Sigmoid colon (tissue), 7 donors: ENCODE results near the gene ARG1. TPM values are rescaled to one million over a fixed set of nuclear protein-coding genes. Genes with fewer than 3 reads are reported as not detected.

Source experiments
- DNase-seq: peaks from one replicate; pipeline ENCODE4 v3.0.0-alpha.2; 2019
- H3K27ac ChIP-seq, 4 donors: fragments of 200-600 bp; sonication (generic); one replicate each; pipeline ENCODE4 v1.5.1; 2016 to 2019; ENCODE audit warnings: mild to moderate bottlenecking in 1 of 4
- H3K27me3 ChIP-seq, 3 donors: fragments of 200-600 bp; sonication (generic); one replicate each; pipeline ENCODE4 v1.5.1; 2019; ENCODE audit warnings: mild to moderate bottlenecking in 1 of 3
- H3K36me3 ChIP-seq, 4 donors: fragments of 200-600 bp; sonication (generic); one replicate each; pipeline ENCODE4 v1.5.1; 2016 to 2019
- H3K4me1 ChIP-seq, 4 donors: fragments of 200-600 bp; sonication (generic); one replicate each; pipeline ENCODE4 v1.5.1; 2017 to 2019
- H3K4me3 ChIP-seq, 4 donors: fragments of 200-600 bp; sonication (generic); one replicate each; pipeline ENCODE4 v1.5.1; 2017 to 2019; ENCODE audit warnings: mild to moderate bottlenecking in 2 of 4, moderate library complexity in 1 of 4
- H3K9me3 ChIP-seq, 4 donors: fragments of 200-600 bp in 3 of 4; sonication (generic) in 3 of 4; one replicate each; pipeline versions ENCODE4 v1.5.1 to v1.6.1; 2013 to 2019
- CTCF ChIP-seq, 4 experiments: fragments of 450-650 bp in 3 of 4; fragments of 200-600 bp in 1 of 4; IDR thresholded peaks; one replicate each; pipeline ENCODE4 v1.5.1; 2016 to 2019; ENCODE audit warnings: antibody characterized with exemption in 4 of 4, mild to moderate bottlenecking in 3 of 4, moderate library complexity in 2 of 4
- EP300 ChIP-seq, 4 donors: sonication (generic); formaldehyde crosslinking; IDR thresholded peaks; one replicate each; pipeline ENCODE4 v1.6.1; 2017; ENCODE audit warnings: antibody characterized with exemption in 4 of 4
- POLR2A ChIP-seq, 2 donors: fragments of 450-650 bp; IDR thresholded peaks; one replicate each; pipeline ENCODE4 v1.6.1; 2016; ENCODE audit warnings: antibody characterized with exemption in 2 of 2, mild to moderate bottlenecking in 2 of 2, moderate library complexity in 2 of 2
- POLR2AphosphoS5 ChIP-seq, 4 donors: sonication (generic); formaldehyde crosslinking; IDR thresholded peaks; one replicate each; pipeline ENCODE4 v1.6.1; 2017; ENCODE audit warnings: antibody characterized with exemption in 4 of 4
- WGBS, 2 donors: extraction: QIAGEN DNeasy Blood & Tissue Kit; methylation state at CpG; one replicate each; pipeline ENCODE4 v1.1.7; 2013; 5-methylcytosine and 5-hydroxymethylcytosine counted together
- intact Hi-C: fragments of 100-400 bp; cut with DNase I; formaldehyde crosslinking; loops from one replicate; pipeline ENCODE4 v1.15.1; 2023
- polyA plus RNA-seq, 3 donors: library from polyadenylated mRNA; stranded (reverse); fragments of 200-250 nt; gene quantifications; one replicate each; pipeline ENCODE4 v1.2.3, GENCODE V29; 2013
- total RNA-seq, 4 donors: library from RNA; depleted of rRNA; stranded (reverse); fragments of >200 nt; gene quantifications; one replicate each; pipeline ENCODE4 v1.1.0, GENCODE V29; 2016
- donor health status: healthy with polysubstance abuse.
- donor health status: Bipolar disorder and iron deficiency.
- donor health status: healthy.

ARG1 gene
- total and polyA plus RNA-seq, 7 donors, result 0.17 to 1.2 (median 0.27) TPM; not detected in 4

- WGBS, 2 donors, result 94 to 97% methylated on average over 4 of the region's 4 CpGs
- H3K36me3 ChIP-seq, result peaks cover 0 to 37% (median 7%) of the 10 kb centered on the region in 4 donors
Observed at GRCh38 chr6:131574686-131575085, 1.7 kb downstream of the ARG1 start.

GRCh38 chr6:131575834-131576478, 2.9 kb downstream of the ARG1 start:
- no peak overlapping the region for H3K4me3 ChIP-seq
- H3K36me3 ChIP-seq, result peaks cover 0 to 49% (median 8%) of the 10 kb centered on the region in 4 donors
- H3K27ac ChIP-seq, result no peak overlapping the region
- no peaks in the 10 kb centered on the region for H3K4me1 ChIP-seq
- no peak for TF ChIP-seq POLR2AphosphoS5 (IDR thresholded peaks at IDR 0.05)
- no peak for TF ChIP-seq POLR2A (IDR thresholded peaks at IDR 0.05)
- TF ChIP-seq EP300 (IDR thresholded peaks at IDR 0.05), result no peak
- WGBS, 2 donors, result 92 to 95% methylated on average over 5 of the region's 5 CpGs
- H3K9me3 ChIP-seq, result no peaks in the 10 kb centered on the region
- intact Hi-C loops, result no loop called here
- DNase-seq, result no peak
- no peaks in the 10 kb centered on the region for H3K27me3 ChIP-seq

More at GRCh38 chr6:131574686-131575085, 1.7 kb downstream of the ARG1 start:
- H3K4me1 ChIP-seq, result no peaks in the 10 kb centered on the region
- no peaks in the 10 kb centered on the region for H3K27me3 ChIP-seq
- H3K9me3 ChIP-seq, result no peaks in the 10 kb centered on the region
- H3K4me3 ChIP-seq, result no peak overlapping the region
- H3K27ac ChIP-seq, result no peak overlapping the region
- no peak for DNase-seq
- TF ChIP-seq CTCF (IDR thresholded peaks at IDR 0.05), result no peak
- TF ChIP-seq POLR2A (IDR thresholded peaks at IDR 0.05), result no peak
- TF ChIP-seq POLR2AphosphoS5 (IDR thresholded peaks at IDR 0.05), result no peak
- no peak for TF ChIP-seq EP300 (IDR thresholded peaks at IDR 0.05)
- intact Hi-C loops, result no loop called here

GRCh38 chr6:131581523-131581922, 8.5 kb downstream of the ARG1 start:
- DNase-seq, result no peak
- intact Hi-C loops, result no loop called here
- Histone ChIP-seq H3K4me3 (no peak overlapping the region), H3K4me1 (no peaks in the 10 kb centered on the region), H3K27ac (no peak overlapping the region), H3K36me3 (peaks cover 3 to 94% (median 26%) of the 10 kb centered on the region in 4 donors), H3K27me3 (no peaks in the 10 kb centered on the region), H3K9me3 (no peaks in the 10 kb centered on the region)
- no peak for TF ChIP-seq CTCF (IDR thresholded peaks at IDR 0.05)
- no peak for TF ChIP-seq EP300 (IDR thresholded peaks at IDR 0.05)
- no peak for TF ChIP-seq POLR2A (IDR thresholded peaks at IDR 0.05)
- TF ChIP-seq POLR2AphosphoS5 (IDR thresholded peaks at IDR 0.05), result no peak

DNA sequence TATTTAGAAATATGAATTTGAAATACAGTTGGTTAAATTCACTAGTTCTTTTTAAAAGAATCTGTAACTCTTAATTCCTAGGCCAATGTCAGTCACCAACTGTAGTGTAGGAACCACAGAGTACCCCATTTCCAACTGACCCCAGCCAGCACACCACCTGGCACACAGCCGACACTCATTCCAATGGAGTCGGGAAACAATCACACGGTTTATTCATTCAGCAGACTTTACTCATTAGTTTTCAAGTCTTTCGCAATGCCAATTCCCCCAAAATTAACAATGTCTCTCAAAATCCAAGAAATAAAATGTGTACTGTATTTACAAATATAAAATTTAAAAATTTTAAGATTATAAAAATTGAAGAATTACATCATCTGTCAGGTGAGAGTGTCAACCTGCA, 13.5 kb downstream of the ARG1 start:
- peaks cover 21 to 97% (median 53%) of the 10 kb centered on the region in 4 donors for H3K36me3 ChIP-seq
- no peak for DNase-seq
- WGBS, 2 donors, result 94 to 96% methylated on average over 4 of the region's 4 CpGs
- H3K27me3 ChIP-seq, result no peaks in the 10 kb centered on the region
- intact Hi-C loops, result loop anchor here (5.0 kb wide), 1 partner anchor 36 kb away; no protein-coding TSS in a partner anchor
- TF ChIP-seq EP300 (IDR thresholded peaks at IDR 0.05) (no peak), POLR2AphosphoS5 (IDR thresholded peaks at IDR 0.05) (no peak), POLR2A (IDR thresholded peaks at IDR 0.05) (no peak), CTCF (IDR thresholded peaks at IDR 0.05) (no peak)
- no peak overlapping the region for H3K27ac ChIP-seq
- H3K4me1 ChIP-seq, result no peaks in the 10 kb centered on the region
- no peaks in the 10 kb centered on the region for H3K9me3 ChIP-seq
- no peak overlapping the region for H3K4me3 ChIP-seq

DNA sequence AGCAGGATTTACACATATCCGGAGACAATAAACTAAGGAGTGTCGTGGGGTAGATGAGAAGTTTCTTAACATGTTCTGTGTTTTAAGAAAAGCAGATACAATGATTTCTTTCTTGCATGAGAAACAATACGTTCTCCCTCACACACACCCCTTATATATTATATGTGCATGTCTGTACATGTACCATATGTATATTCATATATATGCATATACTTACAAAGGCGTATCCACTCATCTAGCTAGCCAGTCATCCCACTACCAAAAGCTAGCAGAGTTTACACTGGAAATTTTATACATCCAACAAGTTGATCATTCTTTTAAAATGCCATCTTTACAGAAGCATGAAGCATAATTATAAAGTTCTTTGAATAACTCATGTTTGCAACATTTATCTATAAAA, 14.9 kb downstream of the ARG1 start:
- no peak overlapping the region for H3K4me3 ChIP-seq
- peaks cover 22 to 97% (median 58%) of the 10 kb centered on the region in 4 donors for H3K36me3 ChIP-seq
- no peaks in the 10 kb centered on the region for H3K4me1 ChIP-seq
- intact Hi-C loops, result loop anchor here (5.0 kb wide), 1 partner anchor 34 kb away; no protein-coding TSS in a partner anchor
- 94 to 97% methylated on average over 4 of the region's 4 CpGs for WGBS, 2 donors
- TF ChIP-seq EP300 (IDR thresholded peaks at IDR 0.05) (no peak), POLR2AphosphoS5 (IDR thresholded peaks at IDR 0.05) (no peak), POLR2A (IDR thresholded peaks at IDR 0.05) (no peak), CTCF (IDR thresholded peaks at IDR 0.05) (no peak)
- H3K27ac ChIP-seq, result no peak overlapping the region
- DNase-seq, result no peak
- no peaks in the 10 kb centered on the region for H3K9me3 ChIP-seq
- H3K27me3 ChIP-seq, result no peaks in the 10 kb centered on the region
